ENCODE measurements around the gene RPS6KA2. TPM values are rescaled to one million over a fixed set of nuclear protein-coding genes. Genes with fewer than 3 reads are reported as not detected.
"Not testable (repeated sequence)": the region's sequence is repeated elsewhere in the genome, so short reads cannot be mapped to it uniquely, and the experiment has no call there.

Gene RPS6KA2
- total RNA-seq, 1 experiment from 2014 or later, result 32.6 TPM

GRCh38 chr6:166375013-166375412 lies 252.0 kb downstream of the RPS6KA2 start:
- DNase-seq (ENCODE audit: low spot score), result no peak

- no peak for DNase-seq (ENCODE audit: low spot score)
These were observed 256.6 kb downstream of the RPS6KA2 start for GRCh38 chr6:166370489-166370888.

- no peak for DNase-seq (ENCODE audit: low spot score)
These were observed 257.3 kb downstream of the RPS6KA2 start for GRCh38 chr6:166369782-166370181.

GRCh38 chr6:166366921-166367320 lies 260.1 kb downstream of the RPS6KA2 start:
- DNase-seq (ENCODE audit: low spot score), result no peak

- DNase-seq (ENCODE audit: low spot score), result peak; percentile 30
These were observed 261.2 kb downstream of the RPS6KA2 start for GRCh38 chr6:166365806-166366205.

- DNase-seq (ENCODE audit: low spot score), result peak; percentile 67
These were observed 261.8 kb downstream of the RPS6KA2 start for GRCh38 chr6:166365221-166365620.

- no peak for DNase-seq (ENCODE audit: low spot score)
These were observed 262.6 kb downstream of the RPS6KA2 start for GRCh38 chr6:166364456-166364855.

- DNase-seq (ENCODE audit: low spot score), result not testable (repeated sequence)
These were observed 264.6 kb downstream of the RPS6KA2 start for GRCh38 chr6:166362427-166362826.

GRCh38 chr6:166361077-166361429 lies 266.0 kb downstream of the RPS6KA2 start:
- DNase-seq (ENCODE audit: low spot score), result no peak

GRCh38 chr6:166360243-166361076 lies 266.6 kb downstream of the RPS6KA2 start:
- DNase-seq (ENCODE audit: low spot score), result no peak

Other genes starting within 250 kb of the RPS6KA2 start
- gene MPC1, start 244.3 kb downstream of the RPS6KA2 start, total RNA-seq (2014; rRNA removed; shearing (Covaris generic)), result 33.9 and 44.2 TPM in 2 replicates
- 0.19 and 1.2 TPM in 2 replicates for gene RAMACL, start 40.6 kb downstream of the RPS6KA2 start, total RNA-seq (2014; rRNA removed; shearing (Covaris generic))